Mucosa of descending colon (tissue), 3 donors: Measurements from ENCODE around the gene SEMA3E. TPM values are rescaled to one million over a fixed set of nuclear protein-coding genes. Genes with fewer than 3 reads are reported as not detected.
"Not testable (repeated sequence)": the region's sequence is repeated elsewhere in the genome, so short reads cannot be mapped to it uniquely, and the experiment has no call there.

Source experiments
- ATAC-seq: fragments of 200-7000 bp; cut with Tn5 transposase; one replicate; pipeline ENCODE4 v1.9.1; 2020; ENCODE audit warnings: mild to moderate bottlenecking, moderate library complexity
- DNase-seq, 3 donors: peaks; one replicate each; pipeline ENCODE4 v3.0.0-alpha.2; 2020
- H3K36me3 ChIP-seq: fragments of 200-600 bp; one replicate; pipeline ENCODE4 v1.8.0; 2021; ENCODE audit warnings: low read depth, mild to moderate bottlenecking
- H3K4me1 ChIP-seq: fragments of 200-600 bp; one replicate; pipeline ENCODE4 v1.8.0; 2021; ENCODE audit warnings: low read depth, mild to moderate bottlenecking
- H3K4me3 ChIP-seq: fragments of 200-600 bp; one replicate; pipeline ENCODE4 v1.8.0; 2021; ENCODE audit warnings: mild to moderate bottlenecking
- H3K9me3 ChIP-seq: fragments of 200-600 bp; one replicate; pipeline ENCODE4 v1.8.0; 2021; ENCODE audit warnings: mild to moderate bottlenecking
- CTCF ChIP-seq: fragments of 200-600 bp; IDR thresholded peaks from one replicate; pipeline ENCODE4 v1.8.0; 2022; ENCODE audit warnings: antibody characterized with exemption, mild to moderate bottlenecking
- intact Hi-C, 2 donors: fragments of 100-400 bp; cut with DNase I in 1 of 2; cut with micrococcal nuclease in 1 of 2; formaldehyde crosslinking; loops; one replicate each; pipeline versions ENCODE4 v1.11.0 to v1.11.1; 2022; cut with DNase I, micrococcal nuclease
- total RNA-seq, 3 donors: library from RNA; stranded (reverse); fragmentation: NEBNext Ultra II Directional in 2 of 3; extraction: Animal tissue kit (Norgen Biotek cat#: 25700) in 2 of 3; gene quantifications; one replicate each; pipeline versions ENCODE4 v1.2.1 to v1.2.4, GENCODE V29; 2021 to 2023
- donor health status: DM: no; HTN: no; CAD: no; lungs with moderate emphysema.
- donor health status: DM: no; HTN: no; CAD: no.
- donor health status: DM: no; HTN: yes; CAD: no.

The SEMA3E gene
- total RNA-seq, 3 donors from 2014 or later = 1.7 to 5.8 (median 2.7) TPM

DNA sequence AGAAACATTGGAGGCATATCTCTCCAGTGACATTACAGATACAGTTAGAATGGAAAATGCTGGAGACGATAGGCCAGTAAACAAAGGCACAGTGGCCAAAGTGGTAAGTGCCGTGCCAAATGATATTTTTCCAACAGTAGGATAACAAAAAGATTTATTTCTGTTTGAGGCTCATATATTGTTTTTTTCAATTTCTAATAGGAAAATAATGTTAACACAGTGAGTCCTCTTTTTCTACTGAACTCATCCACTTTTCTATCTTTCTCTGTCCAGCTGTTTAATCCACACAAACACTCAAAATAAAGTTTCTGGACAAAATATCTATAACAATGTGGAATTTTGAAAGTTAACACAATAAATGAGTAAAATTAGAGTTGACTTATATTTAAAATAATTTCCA, 201.3 kb downstream of the SEMA3E start:
- ATAC-seq (no peak), DNase-seq (no peak)
- H3K4me3 ChIP-seq = no peak overlapping the region
- no peaks in the 10 kb centered on the region for H3K9me3 ChIP-seq
- TF ChIP-seq CTCF = no peak
- no peaks in the 10 kb centered on the region for H3K4me1 ChIP-seq
- H3K36me3 ChIP-seq = no peaks in the 10 kb centered on the region
- intact Hi-C loops = no loop called here

GRCh38 chr7:83446102-83446669, 202.8 kb downstream of the SEMA3E start:
- ATAC-seq = no peak
- Histone ChIP-seq H3K9me3 (no peaks in the 10 kb centered on the region), H3K4me1 (no peaks in the 10 kb centered on the region), H3K36me3 (no peaks in the 10 kb centered on the region), H3K4me3 (no peak overlapping the region)
- no peak for TF ChIP-seq CTCF
- intact Hi-C loops = no loop called here
- no peak for DNase-seq

DNA sequence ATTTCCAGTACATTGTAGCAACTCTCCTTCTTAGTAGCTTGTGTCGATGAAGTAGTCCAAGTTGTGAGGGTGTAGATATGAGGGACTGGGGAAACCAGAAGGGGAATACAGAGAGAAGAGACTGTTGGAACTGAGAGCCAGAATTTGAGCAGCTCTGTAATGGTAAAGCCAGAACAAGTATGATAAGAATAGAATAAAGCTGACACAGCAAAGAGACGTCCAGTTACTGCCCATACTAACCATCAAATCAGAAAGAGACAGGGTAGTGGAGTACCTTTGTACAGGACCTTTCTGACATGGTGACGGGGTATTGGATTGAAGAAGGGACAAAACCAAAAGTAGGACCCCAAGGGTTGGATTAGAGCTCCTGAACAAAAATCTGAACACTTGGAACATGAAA, 206.0 kb downstream of the SEMA3E start:
- no peak overlapping the region for H3K4me3 ChIP-seq
- ATAC-seq (no peak), DNase-seq (no peak)
- no peaks in the 10 kb centered on the region for H3K36me3 ChIP-seq
- intact Hi-C loops = no loop called here
- no peaks in the 10 kb centered on the region for H3K4me1 ChIP-seq
- H3K9me3 ChIP-seq = no peaks in the 10 kb centered on the region
- no peak for TF ChIP-seq CTCF

GRCh38 chr7:83439026-83439425, 209.9 kb downstream of the SEMA3E start:
- no peak for TF ChIP-seq CTCF
- Histone ChIP-seq H3K9me3 (no peaks in the 10 kb centered on the region), H3K36me3 (no peaks in the 10 kb centered on the region), H3K4me3 (no peak overlapping the region), H3K4me1 (no peaks in the 10 kb centered on the region)
- intact Hi-C loops = no loop called here
- no peak for ATAC-seq
- DNase-seq = no peak

DNA sequence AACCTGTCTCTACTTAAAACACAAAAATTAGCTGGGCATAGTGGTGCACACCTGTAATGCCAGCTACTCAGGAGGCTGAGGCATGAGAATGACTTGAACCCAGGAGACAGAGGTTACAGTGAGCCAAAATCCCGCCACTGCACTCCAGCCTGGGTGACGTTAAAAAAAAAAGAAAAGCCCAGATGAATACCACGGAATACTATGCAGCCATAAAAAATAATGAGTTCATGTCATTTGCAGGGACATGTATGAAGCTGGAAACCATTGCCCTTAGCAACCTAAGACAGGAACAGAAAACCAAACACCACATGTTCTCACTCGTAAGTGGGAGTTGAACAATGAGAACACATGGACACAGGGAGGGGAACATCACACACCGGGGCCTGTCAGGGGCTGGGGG, 218.7 kb downstream of the SEMA3E start:
- H3K4me3 ChIP-seq, H3K9me3 ChIP-seq, ATAC-seq, H3K4me1 ChIP-seq, H3K36me3 ChIP-seq, intact Hi-C loops, DNase-seq: not testable (repeated sequence)

GRCh38 chr7:83429493-83429892, 219.4 kb downstream of the SEMA3E start:
- no peak for ATAC-seq
- Histone ChIP-seq H3K4me1 (no peaks in the 10 kb centered on the region), H3K4me3 (no peak overlapping the region), H3K9me3 (no peaks in the 10 kb centered on the region), H3K36me3 (no peaks in the 10 kb centered on the region)
- intact Hi-C loops = no loop called here
- TF ChIP-seq CTCF = no peak
- no peak for DNase-seq
